NT2/D1 (cell line): Measurements from ENCODE around the gene GALNT5.

Experiments used
- DNase-seq: peaks from one replicate; pipeline ENCODE4 v3.0.0-alpha.2; 2011; ENCODE audit warnings: low read depth, low spot score
- H3K27me3 ChIP-seq: 2 replicates; pipeline ENCODE4 v1.6.0; 2011; ENCODE audit warnings: mild to moderate bottlenecking; ENCODE audit not compliant: insufficient read length, insufficient read depth
- H3K36me3 ChIP-seq: 2 replicates; pipeline ENCODE4 v1.6.1; 2011; ENCODE audit warnings: mild to moderate bottlenecking, low read length, mixed read lengths; ENCODE audit not compliant: insufficient read depth, insufficient read length
- H3K4me1 ChIP-seq: 2 replicates; pipeline ENCODE4 v1.5.1; 2011; ENCODE audit not compliant: insufficient read depth, insufficient read length
- H3K4me3 ChIP-seq: 2 replicates; pipeline ENCODE4 v1.5.1; 2011; ENCODE audit warnings: low read depth; ENCODE audit not compliant: insufficient read length
- H3K9ac ChIP-seq: 2 replicates; pipeline ENCODE4 v1.6.0; 2011; ENCODE audit warnings: low read depth; ENCODE audit not compliant: insufficient read length
- H3K9me3 ChIP-seq: 2 replicates; pipeline ENCODE4 v1.5.1; 2011; ENCODE audit warnings: mild to moderate bottlenecking, low read length; ENCODE audit not compliant: insufficient read depth
- SUZ12 ChIP-seq: IDR thresholded peaks from 2 replicates; pipeline ENCODE4 v1.6.1; 2011; ENCODE audit not compliant: insufficient read length, insufficient read depth; ENCODE audit errors: extremely low read depth
- YY1 ChIP-seq: IDR thresholded peaks from 2 replicates; pipeline ENCODE4 v1.6.1; 2011; ENCODE audit not compliant: insufficient read length, insufficient read depth
- ZNF274 ChIP-seq: IDR thresholded peaks from 2 replicates; pipeline ENCODE4 v1.6.1; 2011; ENCODE audit warnings: mild to moderate bottlenecking, low read depth, low read length

GALNT5 gene

DNA sequence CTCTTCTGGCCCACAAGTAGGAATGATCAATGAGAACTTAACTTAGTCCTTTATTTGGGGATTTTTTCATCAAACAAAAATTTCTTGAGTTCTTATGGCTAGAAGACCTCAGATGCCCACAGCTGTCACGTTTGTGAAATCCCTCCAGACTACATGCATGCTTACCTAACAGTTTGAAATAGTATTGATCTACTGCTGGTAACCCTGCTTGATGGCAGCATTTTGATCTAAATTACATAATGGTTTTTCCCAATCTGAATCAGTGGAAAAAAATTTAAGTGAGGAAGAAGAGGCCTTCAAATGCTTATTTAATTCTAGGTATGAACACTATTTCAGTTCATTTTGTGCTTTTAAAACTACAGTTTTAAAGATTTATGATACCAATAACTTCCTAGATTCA lies 54.2 kb downstream of the GALNT5 start:
- no peak overlapping the region for H3K4me3 ChIP-seq
- H3K9me3 ChIP-seq: 0 out of 2 replicates have a peak, but pooled peaks cover 3% of the 10 kb centered on the region
- H3K27me3 ChIP-seq: no peaks in the 10 kb centered on the region
- no peaks in the 10 kb centered on the region for H3K36me3 ChIP-seq
- H3K4me1 ChIP-seq: peaks cover 2% of the 10 kb centered on the region
- DNase-seq: no peak
- TF ChIP-seq SUZ12 (no peak), ZNF274 (no peak), YY1 (no peak)
- no peak overlapping the region for H3K9ac ChIP-seq

DNA sequence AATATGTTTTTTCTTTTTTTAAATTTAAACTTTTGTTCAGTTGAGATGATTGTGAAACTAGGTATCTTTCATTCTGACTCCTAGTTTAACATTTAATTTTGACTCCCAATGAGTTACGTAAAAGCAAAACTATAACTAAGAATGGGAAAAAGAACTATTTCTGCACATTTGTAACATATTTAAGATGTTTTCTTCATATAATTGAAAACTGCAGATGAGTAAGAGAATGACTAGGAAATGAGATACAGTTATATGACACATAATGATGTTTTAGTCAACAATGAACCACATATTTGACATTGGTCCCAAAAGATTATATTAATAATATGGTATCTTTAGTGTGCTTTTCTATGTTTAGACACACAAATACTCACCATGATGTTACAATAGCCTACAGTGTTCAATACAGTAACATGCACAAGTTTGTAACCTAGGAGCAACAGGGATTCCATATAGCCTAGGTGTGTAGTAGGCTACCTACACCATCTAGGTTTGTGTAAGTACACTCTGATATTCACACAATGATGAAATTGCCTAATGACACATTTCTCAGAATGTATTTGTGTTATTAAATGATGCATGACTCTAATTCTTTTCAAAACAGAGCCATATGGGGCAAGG lies 55.5 kb downstream of the GALNT5 start:
- 0 out of 2 replicates have a peak, but pooled peaks cover 3% of the 10 kb centered on the region for H3K9me3 ChIP-seq
- DNase-seq: no peak
- H3K4me3 ChIP-seq: no peak overlapping the region
- TF ChIP-seq YY1 (no peak), ZNF274 (no peak), SUZ12 (no peak)
- no peaks in the 10 kb centered on the region for H3K27me3 ChIP-seq
- no peaks in the 10 kb centered on the region for H3K36me3 ChIP-seq
- H3K4me1 ChIP-seq: peaks cover 2% of the 10 kb centered on the region
- H3K9ac ChIP-seq: no peak overlapping the region

DNA sequence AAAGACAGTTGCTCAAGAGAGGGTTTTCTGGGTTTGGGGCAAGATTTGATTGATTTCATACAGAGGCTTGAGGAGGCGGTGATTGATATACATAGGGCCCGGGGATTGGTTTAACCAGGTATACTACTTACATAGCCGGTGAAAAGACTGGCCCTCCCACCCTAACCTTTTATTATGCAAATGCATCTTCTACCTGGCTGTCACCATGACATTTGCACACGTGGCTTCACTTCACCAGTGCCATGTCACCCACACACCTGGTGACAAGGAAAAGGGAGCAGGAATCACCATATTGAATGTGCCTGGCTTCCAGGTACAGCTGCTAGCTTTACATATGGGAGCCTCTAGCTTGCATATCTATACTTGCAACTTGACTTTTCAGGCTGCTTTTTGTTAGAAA lies 58.4 kb downstream of the GALNT5 start:
- no peak for TF ChIP-seq YY1
- TF ChIP-seq SUZ12: no peak
- no peak for TF ChIP-seq ZNF274
- H3K4me1 ChIP-seq: peaks cover 2% of the 10 kb centered on the region
- no peak overlapping the region for H3K9ac ChIP-seq
- H3K9me3 ChIP-seq: 0 out of 2 replicates have a peak, but pooled peaks cover 3% of the 10 kb centered on the region
- no peaks in the 10 kb centered on the region for H3K36me3 ChIP-seq
- H3K27me3 ChIP-seq: no peaks in the 10 kb centered on the region
- H3K4me3 ChIP-seq: no peak overlapping the region
- DNase-seq: no peak

- Histone ChIP-seq H3K4me3 (no peak overlapping the region), H3K4me1 (peaks cover 2% of the 10 kb centered on the region), H3K27me3 (no peaks in the 10 kb centered on the region), H3K36me3 (no peaks in the 10 kb centered on the region), H3K9ac (no peak overlapping the region), H3K9me3 (0 out of 2 replicates have a peak, but pooled peaks cover 3% of the 10 kb centered on the region)
- DNase-seq: no peak
- no peak for TF ChIP-seq YY1
- no peak for TF ChIP-seq SUZ12
- TF ChIP-seq ZNF274: no peak
Observed at GRCh38 chr2:157318884-157319283, 61.4 kb downstream of the GALNT5 start.

GRCh38 chr2:157319795-157320194 lies 62.3 kb downstream of the GALNT5 start:
- Histone ChIP-seq H3K4me1 (peaks cover 2% of the 10 kb centered on the region), H3K27me3 (no peaks in the 10 kb centered on the region), H3K4me3 (no peak overlapping the region), H3K9me3 (0 out of 2 replicates have a peak, but pooled peaks cover 3% of the 10 kb centered on the region), H3K36me3 (no peaks in the 10 kb centered on the region), H3K9ac (no peak overlapping the region)
- TF ChIP-seq SUZ12 (no peak), ZNF274 (no peak), YY1 (no peak)
- DNase-seq: no peak

DNA sequence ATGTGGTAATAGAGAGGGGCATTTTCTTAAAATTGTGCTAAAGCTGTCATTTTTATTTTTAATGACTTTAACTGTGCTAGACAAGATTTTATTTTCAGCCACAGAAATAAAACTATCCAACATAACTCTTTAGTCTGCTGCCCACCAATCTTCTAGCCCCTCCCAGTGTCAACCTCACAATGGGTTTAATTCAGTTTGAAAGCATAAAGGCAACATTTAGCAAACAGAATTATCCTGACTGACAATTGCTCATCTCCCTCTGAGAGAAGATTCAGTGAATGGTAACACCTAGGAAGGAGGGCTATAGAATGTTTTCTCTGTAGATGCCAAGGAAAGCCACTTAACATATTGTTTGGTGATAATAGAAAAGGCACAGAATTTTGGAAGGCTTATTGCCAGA lies 62.9 kb downstream of the GALNT5 start:
- H3K9me3 ChIP-seq: peaks cover 4% of the 10 kb centered on the region; the same call in 1 of the 2 replicates
- H3K4me1 ChIP-seq: peaks cover 2% of the 10 kb centered on the region
- H3K36me3 ChIP-seq: no peaks in the 10 kb centered on the region
- H3K4me3 ChIP-seq: no peak overlapping the region
- DNase-seq: no peak
- no peak for TF ChIP-seq ZNF274
- TF ChIP-seq SUZ12: no peak
- no peak overlapping the region for H3K9ac ChIP-seq
- no peaks in the 10 kb centered on the region for H3K27me3 ChIP-seq

- Histone ChIP-seq H3K36me3 (no peaks in the 10 kb centered on the region), H3K9me3 (peaks cover 4% of the 10 kb centered on the region; the same call in 1 of the 2 replicates), H3K4me1 (no peaks in the 10 kb centered on the region), H3K27me3 (no peaks in the 10 kb centered on the region), H3K9ac (no peak overlapping the region), H3K4me3 (no peak overlapping the region)
- TF ChIP-seq ZNF274 (no peak), YY1 (no peak), SUZ12 (no peak)
- DNase-seq: no peak
Observed at GRCh38 chr2:157321466-157321865, 64.0 kb downstream of the GALNT5 start.
